ENCODE measurements around the gene CFAP20.

Gene CFAP20

GRCh38 chr16:58123896-58124600, 5.1 kb downstream of the CFAP20 start:
- no peak for DNase-seq

DNA sequence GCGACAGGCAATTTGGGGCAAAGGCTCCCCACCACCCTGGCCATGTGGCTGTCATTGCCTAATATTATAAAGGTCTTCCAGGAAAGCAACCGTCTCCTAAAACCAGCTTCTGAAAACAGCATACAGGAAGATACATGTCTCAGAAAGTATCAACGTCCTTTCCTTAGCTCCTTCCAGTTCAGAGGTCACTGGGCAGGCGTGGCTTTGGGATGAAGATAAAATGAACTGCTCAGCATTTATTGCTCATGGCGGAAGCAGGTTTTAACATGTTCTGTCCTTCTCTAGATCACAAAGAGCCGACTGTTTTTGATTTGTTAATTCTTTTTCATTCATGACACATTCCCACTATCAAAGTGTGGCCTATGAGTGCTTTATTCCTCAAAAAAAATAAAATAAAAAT, 8.0 kb downstream of the CFAP20 start:
- no peak for DNase-seq

- no peak for DNase-seq
Observed at GRCh38 chr16:58120234-58120633, 8.9 kb downstream of the CFAP20 start.

GRCh38 chr16:58119509-58119845, 9.7 kb downstream of the CFAP20 start:
- DNase-seq, result peak; percentile 44

GRCh38 chr16:58118801-58119508, 10.2 kb downstream of the CFAP20 start:
- DNase-seq, result no peak

DNA sequence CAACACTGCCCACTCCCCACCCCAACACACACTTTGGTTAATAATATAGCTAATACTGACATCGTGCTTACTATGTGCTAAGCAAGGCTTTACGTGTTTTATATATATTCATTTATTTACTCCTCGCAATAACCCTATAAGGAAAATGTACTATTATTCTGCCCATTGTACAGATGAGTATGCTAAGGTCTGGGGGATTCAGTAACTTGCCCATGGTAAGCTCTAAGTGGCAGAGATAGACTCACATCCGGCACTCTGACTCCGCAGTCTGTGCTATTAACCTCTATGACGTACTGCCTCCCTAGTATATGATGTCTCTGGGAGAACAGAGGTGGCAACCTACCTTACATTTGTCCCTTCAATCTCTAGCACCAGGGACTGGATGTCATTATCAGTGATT, 12.7 kb downstream of the CFAP20 start:
- no peak for DNase-seq

- no peak for DNase-seq
Observed at GRCh38 chr16:58116081-58116480, 13.1 kb downstream of the CFAP20 start.

GRCh38 chr16:58114827-58115825, 14.1 kb downstream of the CFAP20 start:
- no peak for DNase-seq

GRCh38 chr16:58111302-58111627, 17.9 kb downstream of the CFAP20 start:
- DNase-seq, result no peak

DNA sequence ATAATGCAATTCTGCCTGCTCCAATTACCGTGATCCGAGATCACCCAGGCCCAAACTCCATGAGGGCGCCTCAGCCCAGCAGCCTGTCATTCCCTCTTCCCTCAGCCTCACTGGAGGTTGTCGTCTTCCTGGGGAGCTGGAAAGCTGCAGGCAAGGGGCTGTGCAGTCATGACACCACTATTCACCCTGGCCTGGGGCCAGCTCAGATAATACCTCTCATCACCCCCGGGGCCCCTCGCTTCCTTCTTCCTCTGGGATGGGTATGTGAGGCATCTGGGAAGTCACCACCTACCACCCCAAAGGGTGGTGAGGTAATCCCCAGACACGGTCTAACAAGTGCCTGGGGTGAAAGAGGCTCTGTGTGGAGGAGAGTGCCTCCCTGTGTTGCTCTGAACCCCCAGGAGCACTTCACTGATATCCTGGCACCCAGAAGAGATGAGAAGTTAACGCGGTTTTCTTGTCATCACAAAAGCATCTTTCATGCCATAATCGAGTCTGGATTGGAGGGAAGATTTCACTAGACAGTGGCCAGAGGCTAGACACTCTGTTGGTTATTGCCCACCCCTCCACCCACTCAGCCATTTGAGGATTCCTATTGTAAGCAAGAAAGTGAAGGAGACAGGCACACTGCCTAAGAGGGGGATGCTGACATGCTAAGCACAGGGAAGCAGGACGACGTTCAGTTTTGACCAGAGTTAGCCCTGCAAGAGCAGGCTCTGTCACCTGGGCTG, 18.4 kb downstream of the CFAP20 start:
- DNase-seq, result no peak

GRCh38 chr16:58109881-58110280, 19.3 kb downstream of the CFAP20 start:
- no peak for DNase-seq

GRCh38 chr16:58109330-58109729, 19.9 kb downstream of the CFAP20 start:
- DNase-seq, result no peak

GRCh38 chr16:58107709-58108108, 21.5 kb downstream of the CFAP20 start:
- DNase-seq, result no peak

GRCh38 chr16:58107228-58107627, 22.0 kb downstream of the CFAP20 start:
- no peak for DNase-seq

DNA sequence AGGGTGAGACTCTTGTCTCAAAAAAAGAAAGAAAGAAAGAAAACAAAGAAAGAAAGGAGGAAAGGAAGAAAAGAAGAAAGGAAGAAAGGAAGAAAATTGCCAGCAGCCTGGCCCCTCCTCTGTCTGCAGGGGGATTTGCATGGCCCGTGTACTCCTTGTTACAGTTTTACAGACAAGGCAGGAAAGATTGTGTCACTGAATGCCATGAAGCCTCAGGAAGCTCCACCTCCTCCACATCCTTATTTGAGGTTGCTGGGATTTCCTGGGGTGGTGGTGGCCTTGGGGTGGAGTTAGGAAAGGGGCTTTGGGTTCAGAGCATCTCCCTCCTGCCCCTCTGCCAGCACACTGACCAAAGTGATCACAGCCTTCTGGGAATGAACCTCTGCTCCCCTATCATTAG, 23.6 kb downstream of the CFAP20 start:
- no peak for DNase-seq

DNA sequence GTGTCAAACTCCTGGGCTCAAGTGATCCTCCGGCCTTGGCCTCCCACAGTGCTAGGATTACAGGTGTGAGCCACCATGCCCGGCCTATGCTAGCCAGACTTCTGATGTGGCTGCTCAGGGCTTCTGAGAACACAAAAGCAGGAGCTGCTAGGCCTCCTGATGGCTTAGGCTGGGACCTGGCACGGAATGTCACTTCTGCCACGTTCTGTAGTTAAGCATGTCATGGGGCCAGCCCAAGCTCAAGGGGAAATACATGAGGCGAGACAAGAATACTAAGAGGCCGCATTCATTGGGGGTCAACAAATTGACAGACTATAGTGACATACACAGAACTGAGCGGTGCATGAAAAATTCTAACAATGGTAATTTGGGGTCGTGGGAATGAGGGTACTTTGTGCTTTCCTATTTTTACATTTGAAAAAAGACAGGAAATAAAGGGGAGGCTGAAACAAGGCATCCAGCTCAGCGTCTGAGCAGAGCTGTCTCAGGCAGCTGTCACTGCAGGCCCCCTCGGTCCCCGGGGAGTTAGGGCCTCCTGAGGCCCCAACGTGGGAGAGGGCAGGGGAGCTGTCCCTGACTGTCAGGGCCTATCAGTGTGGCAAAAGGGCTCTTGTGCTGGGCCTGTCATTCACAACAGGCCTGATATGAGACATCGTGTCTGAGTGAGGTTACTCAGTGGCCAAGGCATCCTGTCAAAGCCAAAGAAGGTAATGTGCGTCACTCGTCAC, 26.4 kb downstream of the CFAP20 start:
- DNase-seq, result no peak

DNA sequence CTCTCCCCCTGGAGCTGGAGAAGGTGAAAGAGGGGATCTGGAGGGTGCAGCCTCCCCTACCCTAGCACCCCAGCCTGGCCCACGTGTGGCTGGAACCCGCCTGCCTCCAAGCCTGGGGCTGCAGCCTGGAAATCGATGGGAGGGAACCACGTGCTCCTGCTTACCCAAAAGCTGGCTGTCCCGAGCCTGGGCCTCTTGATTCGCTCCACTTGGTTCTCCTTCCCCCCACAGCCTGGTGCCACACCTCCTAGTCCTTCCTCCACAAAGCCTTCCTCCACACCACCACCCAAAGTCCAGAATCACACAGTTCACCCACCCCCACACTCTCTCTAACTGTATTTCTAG, 29.3 kb downstream of the CFAP20 start:
- no peak for DNase-seq

GRCh38 chr16:58099097-58099955, 29.9 kb downstream of the CFAP20 start:
- no peak for DNase-seq

- DNase-seq, result no peak
Observed at GRCh38 chr16:58098207-58099096, 30.7 kb downstream of the CFAP20 start.

DNA sequence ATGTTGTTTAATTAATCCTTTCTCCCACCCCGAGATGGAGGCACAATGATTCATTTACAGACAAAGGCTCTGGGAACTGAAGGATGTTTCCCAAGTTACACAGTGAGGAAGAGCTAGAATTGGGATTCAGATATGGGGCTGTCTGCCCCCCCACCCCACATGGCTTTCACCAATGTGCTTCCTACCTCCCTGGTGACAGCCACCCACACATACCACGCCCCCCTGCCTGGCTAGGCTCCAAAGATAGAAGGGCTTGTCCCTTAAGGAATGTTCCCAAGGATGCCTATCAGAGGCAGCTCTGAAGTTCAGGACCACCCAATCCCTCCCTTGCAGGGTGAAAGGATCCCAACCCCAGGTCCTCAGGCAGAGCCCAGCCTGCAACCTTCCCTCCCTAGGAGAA, 32.9 kb downstream of the CFAP20 start:
- no peak for DNase-seq
